WTC11 (cell line): ENCODE data around the gene TMEM59. TPM values are rescaled to one million over a fixed set of nuclear protein-coding genes. Genes with fewer than 3 reads are reported as not detected.

Experiments
- ATAC-seq: fragments of 200-7000 bp; cut with Tn5 transposase; 2 replicates; pipeline ENCODE4 v1.10.0; 2021; ENCODE audit warnings: mild to moderate bottlenecking, moderate library complexity
- CTCF ChIA-PET: fragments of 300-600 bp; sonication (Branson Sonifier 250); formaldehyde crosslinking; loops from one replicate; lab custom pipeline; 2021; ENCODE audit warnings: antibody characterized with exemption; lab: Charles Lee
- POLR2A ChIA-PET: fragments of 350-600 bp; sonication (Branson Sonifier 250); formaldehyde crosslinking; loops from one replicate; lab custom pipeline; 2021; ENCODE audit warnings: antibody characterized with exemption; lab: Charles Lee
- DNase-seq: peaks from one replicate; pipeline ENCODE4 v3.0.0; 2021; ENCODE audit warnings: low spot score
- H3K27ac Mint-ChIP-seq: 2 replicates; pipeline ENCODE4 v1.8.0; 2021; ENCODE audit warnings: mixed read lengths
- H3K27me3 Mint-ChIP-seq: 2 replicates; pipeline ENCODE4 v1.8.0; 2021; ENCODE audit warnings: low read depth, mild to moderate bottlenecking, moderate library complexity, mixed read lengths
- H3K36me3 Mint-ChIP-seq: 2 replicates; pipeline ENCODE4 v1.8.0; 2021; ENCODE audit warnings: mixed read lengths
- H3K4me1 Mint-ChIP-seq: 2 replicates; pipeline ENCODE4 v1.8.0; 2022; ENCODE audit warnings: mixed read lengths
- H3K4me3 Mint-ChIP-seq: 2 replicates; pipeline ENCODE4 v1.8.0; 2021; ENCODE audit warnings: mild to moderate bottlenecking, moderate library complexity, mixed read lengths
- H3K9me3 Mint-ChIP-seq: 2 replicates; pipeline ENCODE4 v1.8.0; 2021; ENCODE audit warnings: mixed read lengths
- CBFB ChIP-seq: sonication (generic); formaldehyde crosslinking; IDR thresholded peaks from 2 replicates; pipeline ENCODE4 v1.8.1; 2022; ENCODE audit warnings: mild to moderate bottlenecking, low read depth, missing genetic modification reagents
- CREB1 ChIP-seq: sonication (generic); formaldehyde crosslinking; IDR thresholded peaks from 2 replicates; pipeline ENCODE4 v1.8.0; 2023; ENCODE audit warnings: mild to moderate bottlenecking, missing genetic modification reagents
- ELF4 ChIP-seq: sonication (generic); formaldehyde crosslinking; IDR thresholded peaks from 2 replicates; pipeline ENCODE4 v1.8.1; 2022; ENCODE audit warnings: low read depth, mild to moderate bottlenecking, moderate library complexity, missing genetic modification reagents
- FOXK1 ChIP-seq: sonication (generic); formaldehyde crosslinking; IDR thresholded peaks from 2 replicates; pipeline ENCODE4 v1.8.0; 2022; ENCODE audit warnings: mild to moderate bottlenecking, moderate library complexity, missing genetic modification reagents
- GRHL2 ChIP-seq: fragments of 250-450 bp; sonication (Bioruptor Pico); IDR thresholded peaks from 2 replicates; pipeline ENCODE4 v1.8.0; 2022; ENCODE audit warnings: mild to moderate bottlenecking, moderate library complexity; ENCODE audit not compliant: insufficient replicate concordance, severe bottlenecking
- GTF2I ChIP-seq: fragments of 250-450 bp; sonication (Bioruptor Pico); conservative IDR thresholded peaks from 2 replicates; pipeline ENCODE4 v1.4.0; 2021; ENCODE audit warnings: mild to moderate bottlenecking
- IRF1 ChIP-seq: sonication (generic); formaldehyde crosslinking; IDR thresholded peaks from 2 replicates; pipeline ENCODE4 v1.8.0; 2023; ENCODE audit warnings: missing genetic modification reagents
- PRRX2 ChIP-seq: fragments of 250-450 bp; sonication (Bioruptor Pico); IDR thresholded peaks from 2 replicates; pipeline ENCODE4 v1.8.0; 2021; ENCODE audit warnings: mild to moderate bottlenecking
- RORB ChIP-seq: fragments of 250-450 bp; sonication (Bioruptor Pico); IDR thresholded peaks from 2 replicates; pipeline ENCODE4 v1.9.0; 2021; ENCODE audit warnings: mild to moderate bottlenecking
- SP1 ChIP-seq: sonication (generic); formaldehyde crosslinking; conservative IDR thresholded peaks from 2 replicates; pipeline ENCODE4 v1.8.1; 2022; ENCODE audit warnings: missing genetic modification reagents
- TEAD1 ChIP-seq: sonication (generic); formaldehyde crosslinking; IDR thresholded peaks from 2 replicates; pipeline ENCODE4 v1.8.0; 2022; ENCODE audit warnings: mild to moderate bottlenecking, missing genetic modification reagents
- TP53 ChIP-seq: sonication (generic); formaldehyde crosslinking; IDR thresholded peaks from 2 replicates; pipeline ENCODE4 v1.8.1; 2023; ENCODE audit warnings: mild to moderate bottlenecking, missing genetic modification reagents
- ZNF416 ChIP-seq: fragments of 250-450 bp; sonication (Bioruptor Pico); IDR thresholded peaks from 2 replicates; pipeline ENCODE4 v1.9.0; 2021; ENCODE audit warnings: mild to moderate bottlenecking, inconsistent platforms
- total RNA-seq: library from RNA; stranded (reverse); gene quantifications from 3 replicates; pipeline ENCODE4 v1.2.3, GENCODE V29; 2021
- TF ChIP-seq, protein P1 (sequence below): sonication (generic); formaldehyde crosslinking; IDR thresholded peaks from 2 replicates; pipeline ENCODE4 v1.8.1; 2023; ENCODE audit warnings: mild to moderate bottlenecking, missing genetic modification reagents
- TF ChIP-seq, protein P2 (sequence below): sonication (generic); formaldehyde crosslinking; IDR thresholded peaks from 2 replicates; pipeline ENCODE4 v1.8.0; 2022; ENCODE audit warnings: mild to moderate bottlenecking, missing genetic modification reagents
- TF ChIP-seq, protein P3 (sequence below): sonication (generic); formaldehyde crosslinking; conservative IDR thresholded peaks from 2 replicates; pipeline ENCODE4 v1.8.1; 2023; ENCODE audit warnings: mild to moderate bottlenecking, low read depth, missing genetic modification reagents, moderate library complexity
- TF ChIP-seq, protein P4 (sequence below): fragments of 250-450 bp; sonication (Bioruptor Pico); conservative IDR thresholded peaks from 2 replicates; pipeline ENCODE4 v1.9.0; 2021; ENCODE audit warnings: mild to moderate bottlenecking
- TF ChIP-seq, protein P5 (sequence below): sonication (generic); formaldehyde crosslinking; IDR thresholded peaks from 2 replicates; pipeline ENCODE4 v1.8.1; 2022; ENCODE audit warnings: mild to moderate bottlenecking, missing genetic modification reagents, moderate library complexity, borderline replicate concordance

Gene TMEM59
- total RNA-seq, 1 experiment from 2014 or later = 122 TPM

GRCh38 chr1:54011316-54012007 is 41.5 kb downstream of the TMEM59 start (continued):
- TF ChIP-seq, protein P1, sequence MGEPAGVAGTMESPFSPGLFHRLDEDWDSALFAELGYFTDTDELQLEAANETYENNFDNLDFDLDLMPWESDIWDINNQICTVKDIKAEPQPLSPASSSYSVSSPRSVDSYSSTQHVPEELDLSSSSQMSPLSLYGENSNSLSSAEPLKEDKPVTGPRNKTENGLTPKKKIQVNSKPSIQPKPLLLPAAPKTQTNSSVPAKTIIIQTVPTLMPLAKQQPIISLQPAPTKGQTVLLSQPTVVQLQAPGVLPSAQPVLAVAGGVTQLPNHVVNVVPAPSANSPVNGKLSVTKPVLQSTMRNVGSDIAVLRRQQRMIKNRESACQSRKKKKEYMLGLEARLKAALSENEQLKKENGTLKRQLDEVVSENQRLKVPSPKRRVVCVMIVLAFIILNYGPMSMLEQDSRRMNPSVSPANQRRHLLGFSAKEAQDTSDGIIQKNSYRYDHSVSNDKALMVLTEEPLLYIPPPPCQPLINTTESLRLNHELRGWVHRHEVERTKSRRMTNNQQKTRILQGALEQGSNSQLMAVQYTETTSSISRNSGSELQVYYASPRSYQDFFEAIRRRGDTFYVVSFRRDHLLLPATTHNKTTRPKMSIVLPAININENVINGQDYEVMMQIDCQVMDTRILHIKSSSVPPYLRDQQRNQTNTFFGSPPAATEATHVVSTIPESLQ (CRISPR knock-in tag) = no peak

DNA sequence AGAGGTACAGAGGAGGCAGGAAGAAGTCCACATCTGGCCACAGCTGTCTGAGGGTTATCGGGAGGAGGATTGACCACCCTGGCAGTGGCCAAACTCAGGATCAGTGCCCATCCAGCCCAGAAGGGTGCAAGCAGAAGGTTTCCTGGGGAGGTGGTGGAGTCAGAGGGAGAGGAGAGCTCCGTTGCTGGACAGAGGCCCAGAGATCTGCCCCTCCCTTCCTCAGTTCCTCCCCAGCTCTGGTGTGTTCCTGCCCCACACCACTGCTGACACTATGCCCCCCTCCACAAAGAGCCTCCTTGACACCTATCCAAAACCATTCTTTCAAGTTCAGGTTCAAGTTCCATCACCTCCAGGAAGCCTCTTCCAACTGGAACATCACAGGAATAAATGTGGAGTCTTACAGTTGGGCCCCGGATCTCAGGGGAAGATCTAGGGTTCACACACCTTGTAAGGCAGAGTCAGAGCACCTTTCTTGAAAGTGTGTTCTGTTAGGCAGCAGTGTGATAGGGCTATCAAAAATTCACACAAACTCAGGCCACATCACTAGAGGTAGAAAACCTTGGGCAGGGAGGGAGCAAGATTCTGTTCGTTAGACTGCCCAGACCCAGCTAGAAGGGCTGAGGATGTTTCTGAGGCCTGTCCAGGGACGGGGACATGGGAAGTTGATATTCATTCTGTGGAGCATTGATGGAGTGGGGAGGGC is 42.4 kb downstream of the TMEM59 start:
- Mint-ChIP-seq H3K27me3 (peaks cover 5% of the 10 kb centered on the region), H3K36me3 (peaks cover under 1% of the 10 kb centered on the region; the same call in 1 of the 2 replicates), H3K4me3 (no peak overlapping the region), H3K9me3 (peaks cover 2% of the 10 kb centered on the region), H3K4me1 (peaks cover 4% of the 10 kb centered on the region), H3K27ac (no peak overlapping the region)
- no peak for DNase-seq
- no peak for ATAC-seq
- ChIA-PET POLR2A (no interaction called here), CTCF (interaction anchor here (5.3 kb wide), 1 partner anchor 19 kb away, joined by 26 read pairs; no protein-coding TSS in a partner anchor)
- TF ChIP-seq, protein P2, sequence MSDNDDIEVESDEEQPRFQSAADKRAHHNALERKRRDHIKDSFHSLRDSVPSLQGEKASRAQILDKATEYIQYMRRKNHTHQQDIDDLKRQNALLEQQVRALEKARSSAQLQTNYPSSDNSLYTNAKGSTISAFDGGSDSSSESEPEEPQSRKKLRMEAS (CRISPR knock-in tag) = no peak
- TF ChIP-seq GTF2I (CRISPR knock-in tag) = no peak
- TF ChIP-seq, protein P3, sequence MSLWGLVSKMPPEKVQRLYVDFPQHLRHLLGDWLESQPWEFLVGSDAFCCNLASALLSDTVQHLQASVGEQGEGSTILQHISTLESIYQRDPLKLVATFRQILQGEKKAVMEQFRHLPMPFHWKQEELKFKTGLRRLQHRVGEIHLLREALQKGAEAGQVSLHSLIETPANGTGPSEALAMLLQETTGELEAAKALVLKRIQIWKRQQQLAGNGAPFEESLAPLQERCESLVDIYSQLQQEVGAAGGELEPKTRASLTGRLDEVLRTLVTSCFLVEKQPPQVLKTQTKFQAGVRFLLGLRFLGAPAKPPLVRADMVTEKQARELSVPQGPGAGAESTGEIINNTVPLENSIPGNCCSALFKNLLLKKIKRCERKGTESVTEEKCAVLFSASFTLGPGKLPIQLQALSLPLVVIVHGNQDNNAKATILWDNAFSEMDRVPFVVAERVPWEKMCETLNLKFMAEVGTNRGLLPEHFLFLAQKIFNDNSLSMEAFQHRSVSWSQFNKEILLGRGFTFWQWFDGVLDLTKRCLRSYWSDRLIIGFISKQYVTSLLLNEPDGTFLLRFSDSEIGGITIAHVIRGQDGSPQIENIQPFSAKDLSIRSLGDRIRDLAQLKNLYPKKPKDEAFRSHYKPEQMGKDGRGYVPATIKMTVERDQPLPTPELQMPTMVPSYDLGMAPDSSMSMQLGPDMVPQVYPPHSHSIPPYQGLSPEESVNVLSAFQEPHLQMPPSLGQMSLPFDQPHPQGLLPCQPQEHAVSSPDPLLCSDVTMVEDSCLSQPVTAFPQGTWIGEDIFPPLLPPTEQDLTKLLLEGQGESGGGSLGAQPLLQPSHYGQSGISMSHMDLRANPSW (CRISPR knock-in tag) = no peak
- TF ChIP-seq PRRX2 (CRISPR knock-in tag) = no peak
- no peak for TF ChIP-seq TEAD1 (CRISPR knock-in tag)
- TF ChIP-seq, protein P4, sequence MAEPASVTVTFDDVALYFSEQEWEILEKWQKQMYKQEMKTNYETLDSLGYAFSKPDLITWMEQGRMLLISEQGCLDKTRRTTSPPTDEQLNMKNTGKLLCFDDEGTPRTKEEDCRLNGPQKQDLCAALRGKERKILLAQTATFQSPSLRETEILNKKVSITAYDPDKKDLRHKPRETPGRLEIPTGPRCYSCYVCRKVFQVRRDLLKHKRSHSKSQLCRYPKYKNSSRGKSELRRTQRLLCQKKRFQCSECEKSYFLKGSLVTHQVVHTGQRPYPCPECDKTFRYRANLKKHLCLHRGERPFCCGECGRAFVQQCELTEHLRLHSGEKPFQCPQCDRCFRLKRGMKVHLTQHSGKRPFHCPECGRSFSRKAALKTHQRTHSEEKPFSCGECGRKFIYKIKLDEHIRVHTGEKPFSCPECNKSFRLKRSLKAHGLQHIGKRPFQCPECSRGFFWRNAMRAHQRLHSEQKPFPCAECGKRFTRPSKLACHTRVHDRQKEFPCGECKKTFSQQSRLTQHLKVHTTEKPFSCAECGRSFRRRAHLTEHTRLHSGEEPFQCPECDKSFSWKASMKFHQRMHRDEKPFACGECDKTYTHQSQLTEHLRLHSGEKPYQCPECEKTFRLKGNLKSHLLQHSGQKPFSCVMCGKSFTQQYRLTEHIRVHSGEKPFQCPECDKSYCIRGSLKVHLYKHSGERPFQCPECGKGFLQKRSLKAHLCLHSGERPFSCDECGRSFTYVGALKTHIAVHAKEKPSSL (CRISPR knock-in tag) = no peak
- TF ChIP-seq CREB1 (CRISPR knock-in tag) = no peak
- TF ChIP-seq, protein P1 (CRISPR knock-in tag) = no peak
- no peak for TF ChIP-seq ELF4

- Mint-ChIP-seq H3K27ac (no peak overlapping the region), H3K4me3 (no peak overlapping the region), H3K36me3 (peaks cover 2% of the 10 kb centered on the region; the same call in 1 of the 2 replicates), H3K27me3 (peaks cover 9% of the 10 kb centered on the region), H3K4me1 (peaks cover 4% of the 10 kb centered on the region), H3K9me3 (peaks cover 5% of the 10 kb centered on the region)
- ATAC-seq = no peak
- TF ChIP-seq, protein P5, sequence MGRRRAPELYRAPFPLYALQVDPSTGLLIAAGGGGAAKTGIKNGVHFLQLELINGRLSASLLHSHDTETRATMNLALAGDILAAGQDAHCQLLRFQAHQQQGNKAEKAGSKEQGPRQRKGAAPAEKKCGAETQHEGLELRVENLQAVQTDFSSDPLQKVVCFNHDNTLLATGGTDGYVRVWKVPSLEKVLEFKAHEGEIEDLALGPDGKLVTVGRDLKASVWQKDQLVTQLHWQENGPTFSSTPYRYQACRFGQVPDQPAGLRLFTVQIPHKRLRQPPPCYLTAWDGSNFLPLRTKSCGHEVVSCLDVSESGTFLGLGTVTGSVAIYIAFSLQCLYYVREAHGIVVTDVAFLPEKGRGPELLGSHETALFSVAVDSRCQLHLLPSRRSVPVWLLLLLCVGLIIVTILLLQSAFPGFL (CRISPR knock-in tag) = no peak
- TF ChIP-seq RORB (CRISPR knock-in tag) (no peak), FOXK1 (CRISPR knock-in tag) (no peak), ZNF416 (CRISPR knock-in tag) (no peak), CBFB (CRISPR knock-in tag) (no peak), SP1 (CRISPR knock-in tag) (no peak), TP53 (CRISPR knock-in tag) (no peak), IRF1 (CRISPR knock-in tag) (no peak), GRHL2 (no peak)
- TF ChIP-seq, protein P2 (CRISPR knock-in tag) = no peak
- no peak for DNase-seq
- POLR2A ChIA-PET = no interaction called here
- CTCF ChIA-PET = interaction anchor here (5.3 kb wide), 1 partner anchor 18 kb away, joined by 26 read pairs; no protein-coding TSS in a partner anchor
These were observed 43.6 kb downstream of the TMEM59 start for GRCh38 chr1:54009406-54009805.
